ENCODE results near the gene RAMP1.

DNA sequence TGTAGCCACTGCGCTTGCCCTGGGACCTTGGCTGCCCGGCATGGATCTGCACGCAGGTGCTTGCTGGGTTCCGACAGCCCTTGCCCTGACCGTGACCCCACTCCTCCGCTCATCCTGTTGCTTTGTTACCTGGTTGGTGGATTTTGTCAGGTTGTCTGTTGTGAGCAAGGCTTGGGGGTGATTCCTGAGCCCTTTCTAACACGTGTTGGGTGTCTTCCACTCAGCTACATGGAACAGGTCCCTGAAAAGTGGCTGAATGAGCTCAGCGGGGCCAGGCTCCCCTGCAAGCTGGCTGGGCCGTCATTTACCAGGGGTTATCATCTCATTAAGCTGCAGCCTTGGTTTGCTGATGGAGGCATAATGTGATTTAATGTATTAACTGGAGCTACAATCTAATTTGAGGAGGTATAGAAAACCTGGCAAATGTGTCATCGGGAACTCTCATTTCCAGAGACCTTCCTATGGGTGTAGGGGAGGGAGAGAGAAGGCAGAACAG, 24.6 kb downstream of the RAMP1 start:
- TF ChIP-seq, protein P1, sequence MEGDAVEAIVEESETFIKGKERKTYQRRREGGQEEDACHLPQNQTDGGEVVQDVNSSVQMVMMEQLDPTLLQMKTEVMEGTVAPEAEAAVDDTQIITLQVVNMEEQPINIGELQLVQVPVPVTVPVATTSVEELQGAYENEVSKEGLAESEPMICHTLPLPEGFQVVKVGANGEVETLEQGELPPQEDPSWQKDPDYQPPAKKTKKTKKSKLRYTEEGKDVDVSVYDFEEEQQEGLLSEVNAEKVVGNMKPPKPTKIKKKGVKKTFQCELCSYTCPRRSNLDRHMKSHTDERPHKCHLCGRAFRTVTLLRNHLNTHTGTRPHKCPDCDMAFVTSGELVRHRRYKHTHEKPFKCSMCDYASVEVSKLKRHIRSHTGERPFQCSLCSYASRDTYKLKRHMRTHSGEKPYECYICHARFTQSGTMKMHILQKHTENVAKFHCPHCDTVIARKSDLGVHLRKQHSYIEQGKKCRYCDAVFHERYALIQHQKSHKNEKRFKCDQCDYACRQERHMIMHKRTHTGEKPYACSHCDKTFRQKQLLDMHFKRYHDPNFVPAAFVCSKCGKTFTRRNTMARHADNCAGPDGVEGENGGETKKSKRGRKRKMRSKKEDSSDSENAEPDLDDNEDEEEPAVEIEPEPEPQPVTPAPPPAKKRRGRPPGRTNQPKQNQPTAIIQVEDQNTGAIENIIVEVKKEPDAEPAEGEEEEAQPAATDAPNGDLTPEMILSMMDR (IDR thresholded peaks at IDR 0.05; ENCODE audit: insufficient read depth, low read length, poor library complexity, severe bottlenecking), result no peak
- no peak for TF ChIP-seq EZH2phosphoT487 (conservative IDR thresholded peaks at IDR 0.05; ENCODE audit: low read length)

Measured in SU-DHL-6 (cell line).